HG03103 (cell line): ENCODE measurements around the gene PKP4.
"Not testable (repeated sequence)": the region's sequence is repeated elsewhere in the genome, so short reads cannot be mapped to it uniquely, and the experiment has no call there.

Experiments
- ATAC-seq: cut with Tn5 transposase; IDR thresholded peaks from one replicate; pipeline ENCODE4 v1.9.1; 2021; ENCODE audit warnings: low read depth; ENCODE audit not compliant: unreplicated experiment

Gene PKP4

DNA sequence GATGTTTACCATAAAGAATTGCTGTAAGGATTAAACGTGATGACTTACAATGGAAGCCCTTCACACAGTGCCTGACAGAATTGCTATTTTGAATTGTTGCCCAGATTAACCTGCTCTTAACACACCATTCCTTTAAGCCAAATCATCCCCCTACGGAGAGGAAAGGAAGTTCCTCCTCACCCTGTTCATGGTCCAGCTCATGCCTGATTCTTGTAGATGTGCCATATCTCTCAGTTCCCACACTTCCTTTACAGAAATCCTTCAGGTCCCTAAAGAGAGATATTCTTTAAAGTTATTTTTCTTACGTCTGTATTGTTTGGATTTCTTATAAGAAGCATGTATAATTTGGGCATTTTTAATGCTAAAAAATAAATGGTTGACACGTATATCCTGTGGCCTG is 210.8 kb downstream of the PKP4 start:
- ATAC-seq, result no peak

DNA sequence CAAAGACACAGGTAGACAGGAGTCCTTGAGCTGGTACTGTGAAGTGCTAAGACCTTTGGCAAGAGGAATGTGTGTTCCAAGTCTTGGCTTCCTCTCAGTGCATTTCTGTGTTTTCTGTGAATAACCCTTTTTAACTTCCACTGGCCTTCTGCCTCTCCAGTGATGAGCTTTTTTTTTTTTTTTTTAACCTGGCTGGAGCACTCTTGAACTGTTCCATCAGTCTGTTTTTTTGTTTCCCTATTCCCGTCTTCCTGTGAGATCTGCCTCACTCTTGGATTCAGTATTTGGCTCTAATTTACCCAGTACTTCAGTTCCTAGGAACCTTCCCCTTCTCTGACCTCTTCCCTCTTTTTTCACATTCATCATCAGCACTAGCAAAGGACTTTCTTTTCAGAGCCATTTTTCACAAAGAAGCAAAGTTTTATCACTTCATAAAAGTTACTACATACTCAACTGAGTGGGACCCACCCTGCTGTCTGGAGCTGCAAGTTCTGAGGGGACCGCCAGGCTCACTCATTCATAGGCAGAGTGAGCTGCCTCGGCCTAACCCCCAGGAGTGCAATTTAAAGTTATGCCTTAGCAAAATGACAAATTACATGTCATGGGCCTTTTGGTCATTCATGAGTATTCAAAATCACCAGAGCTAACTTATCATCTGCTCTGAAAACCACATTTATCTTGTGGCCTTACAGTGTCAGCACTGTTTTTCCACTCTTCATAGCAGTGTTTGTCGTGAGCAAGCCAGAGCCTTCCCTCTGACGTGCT is 211.4 kb downstream of the PKP4 start:
- no peak for ATAC-seq

DNA sequence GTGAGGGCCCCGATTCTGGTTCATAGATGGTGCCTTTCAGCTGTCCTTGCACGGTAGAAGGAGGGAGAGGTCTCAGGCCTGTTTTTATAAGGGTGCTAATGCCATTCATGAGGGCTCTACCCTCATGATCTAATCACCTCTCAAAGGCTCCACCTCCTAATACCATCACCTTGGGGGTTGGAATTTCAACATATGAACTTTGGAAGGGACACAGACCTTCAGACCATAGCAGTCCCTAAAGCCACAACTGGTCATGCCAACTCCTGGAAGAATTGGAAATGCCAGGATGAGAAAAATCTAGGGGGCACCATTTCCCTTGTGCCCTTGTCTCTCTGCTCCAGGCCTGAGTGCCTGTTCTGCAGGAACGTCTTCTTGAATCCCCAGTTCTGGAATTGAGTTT is 213.5 kb downstream of the PKP4 start:
- ATAC-seq, result no peak

DNA sequence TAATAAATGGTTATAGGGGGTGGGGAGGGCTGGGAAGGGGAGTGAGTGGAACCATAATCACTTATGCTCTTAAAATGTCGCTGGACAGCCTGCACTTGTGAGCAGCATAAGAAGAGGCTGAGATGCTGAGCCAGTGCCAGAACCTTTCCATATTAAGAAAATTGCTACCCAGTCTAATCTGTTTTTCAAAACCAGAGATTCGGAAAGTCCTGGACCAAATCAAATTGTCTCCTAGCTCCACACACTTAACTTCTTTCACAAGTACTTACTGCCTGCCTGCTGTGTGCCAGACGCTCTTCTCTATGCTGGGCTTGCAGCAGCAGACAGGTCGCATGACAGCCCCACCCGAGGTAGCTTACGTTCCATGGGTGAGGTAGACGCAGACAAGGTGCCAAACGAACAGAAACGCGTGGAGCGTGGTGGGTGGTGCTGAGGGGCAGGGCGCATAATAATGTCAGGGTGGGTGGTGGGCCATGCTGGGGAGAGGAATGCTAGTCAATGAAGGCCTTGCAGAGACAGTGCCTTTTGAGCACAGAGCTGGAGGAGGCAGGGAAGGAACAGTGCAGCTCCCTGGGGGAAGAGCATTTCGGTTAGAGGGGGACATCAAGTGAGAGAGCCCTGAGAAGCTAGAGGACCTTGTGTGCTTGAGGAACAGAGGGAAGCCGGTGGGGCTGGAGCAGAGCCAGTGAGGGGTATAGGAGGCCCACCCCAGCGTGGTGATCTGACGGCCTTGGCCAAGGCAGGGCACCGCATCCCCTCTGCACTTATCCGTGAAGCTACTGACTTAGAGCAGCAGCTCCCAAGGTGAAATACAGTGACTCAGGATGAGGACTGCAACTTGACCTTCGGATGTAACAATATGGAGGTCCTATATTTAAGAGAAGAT is 214.9 kb downstream of the PKP4 start:
- ATAC-seq, result no peak

DNA sequence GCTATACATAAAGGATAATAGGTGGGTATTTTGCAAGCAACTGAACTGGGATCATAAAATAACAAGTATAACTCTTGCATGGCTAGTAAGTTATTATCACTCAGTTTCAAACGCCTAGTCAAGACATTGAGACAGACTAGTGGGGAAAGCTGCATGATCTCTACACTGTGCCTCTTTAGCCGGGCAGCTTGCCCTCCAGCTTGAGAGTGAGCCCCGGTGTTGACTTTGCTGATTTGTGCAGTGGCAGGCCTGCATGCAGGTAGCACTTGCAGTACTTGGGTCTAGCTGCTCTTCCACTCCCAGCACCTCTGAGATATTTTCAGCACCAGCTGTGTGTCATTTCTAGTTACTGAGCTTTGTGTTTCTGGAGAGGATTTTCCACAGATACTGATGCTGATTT is 219.5 kb downstream of the PKP4 start:
- no peak for ATAC-seq

DNA sequence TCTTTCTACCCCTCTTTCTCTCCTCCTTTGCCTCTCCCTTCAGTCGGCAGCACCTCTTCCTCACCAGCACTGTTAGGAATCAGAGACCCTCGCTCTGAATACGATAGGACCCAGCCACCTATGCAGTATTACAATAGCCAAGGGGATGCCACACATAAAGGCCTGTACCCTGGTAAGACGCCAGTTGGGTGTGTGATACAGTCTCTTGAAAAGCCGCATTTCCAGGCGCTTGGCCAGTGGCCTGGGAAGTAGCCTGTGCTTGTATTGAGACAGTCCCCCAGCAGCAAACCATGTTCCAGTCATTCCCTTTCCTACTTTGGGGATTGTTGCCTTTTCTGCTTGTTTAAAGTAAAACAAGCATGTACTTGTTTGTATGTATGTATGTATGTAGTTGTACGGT is 219.9 kb downstream of the PKP4 start:
- no peak for ATAC-seq

DNA sequence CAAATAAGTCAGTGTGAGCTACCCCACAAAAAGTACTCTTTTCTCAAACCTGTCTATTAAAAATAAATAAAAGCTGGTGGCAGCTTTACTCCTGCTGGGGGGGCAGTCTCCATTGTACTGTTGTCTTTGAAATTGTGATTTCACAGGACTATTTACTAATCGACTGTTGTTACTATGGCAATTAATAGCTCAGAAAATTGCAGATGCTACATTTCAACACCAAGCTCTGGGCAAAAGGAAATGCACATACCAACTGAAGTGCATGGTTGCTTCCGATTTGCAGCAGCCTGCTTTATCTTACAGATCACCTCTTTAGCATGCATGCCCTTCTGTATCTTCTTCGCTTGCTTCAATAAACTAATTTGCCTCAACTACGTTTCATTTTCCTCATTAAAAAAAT is 220.8 kb downstream of the PKP4 start:
- no peak for ATAC-seq

DNA sequence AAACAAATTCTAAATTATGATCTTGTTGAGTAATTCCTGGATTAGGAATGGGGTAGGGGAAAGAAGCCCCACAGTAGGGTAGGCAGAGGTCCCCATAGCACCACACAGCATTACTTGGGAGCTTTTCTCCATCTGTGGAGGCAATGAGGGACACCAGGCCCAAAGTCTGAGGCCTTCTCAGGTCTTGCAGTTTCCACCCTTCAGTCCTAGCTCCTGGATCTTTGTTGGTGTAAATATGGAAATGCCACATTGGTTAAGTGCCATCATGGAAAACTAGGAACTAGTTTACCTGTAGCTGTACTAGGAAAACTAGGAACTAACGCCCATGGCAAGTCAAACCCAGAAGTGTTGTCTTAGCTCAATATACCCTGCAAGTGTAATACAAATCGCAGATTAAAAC is 225.1 kb downstream of the PKP4 start:
- no peak for ATAC-seq

DNA sequence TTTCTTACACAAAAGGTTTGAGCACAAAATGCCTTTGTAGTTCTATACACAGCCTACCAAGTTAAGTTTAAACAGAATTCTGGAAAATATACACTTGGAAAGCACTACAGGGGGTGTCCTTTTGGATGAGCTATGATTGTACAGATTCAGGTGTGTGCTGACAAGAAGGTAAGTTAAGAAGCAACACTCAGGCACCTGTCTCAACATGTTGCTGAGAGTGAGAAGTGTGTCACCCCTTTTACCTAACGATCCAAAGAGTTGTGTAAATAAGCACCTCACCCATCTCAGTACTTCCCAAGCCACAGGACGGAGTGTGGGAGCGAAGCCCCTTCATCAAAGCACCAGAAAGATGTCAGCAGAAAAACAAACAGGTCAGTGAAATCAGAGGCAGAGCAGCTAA is 228.9 kb downstream of the PKP4 start:
- no peak for ATAC-seq

DNA sequence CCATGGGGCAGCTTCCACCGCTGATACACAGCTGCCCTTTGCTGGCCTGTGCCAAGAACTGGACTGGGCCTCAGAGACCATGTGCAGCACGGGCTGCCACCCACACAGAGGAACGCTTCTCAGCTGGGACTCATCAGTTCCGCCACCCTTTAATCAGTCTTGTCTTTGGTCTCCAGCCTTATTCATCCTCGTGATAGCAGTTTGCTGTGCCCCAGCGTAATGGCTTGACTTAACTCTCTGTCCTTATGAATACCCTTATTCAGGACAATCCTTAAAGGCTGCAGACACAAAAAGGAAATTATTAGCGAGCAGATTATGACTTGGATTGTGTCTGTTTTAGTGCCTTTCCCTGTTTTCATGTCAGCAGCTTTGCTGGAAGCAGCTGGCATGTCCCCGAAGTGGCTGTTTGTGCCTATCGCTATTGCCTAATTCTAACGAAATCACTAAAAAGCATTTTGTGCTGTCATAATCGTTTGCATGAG is 229.5 kb downstream of the PKP4 start:
- ATAC-seq, result no peak

DNA sequence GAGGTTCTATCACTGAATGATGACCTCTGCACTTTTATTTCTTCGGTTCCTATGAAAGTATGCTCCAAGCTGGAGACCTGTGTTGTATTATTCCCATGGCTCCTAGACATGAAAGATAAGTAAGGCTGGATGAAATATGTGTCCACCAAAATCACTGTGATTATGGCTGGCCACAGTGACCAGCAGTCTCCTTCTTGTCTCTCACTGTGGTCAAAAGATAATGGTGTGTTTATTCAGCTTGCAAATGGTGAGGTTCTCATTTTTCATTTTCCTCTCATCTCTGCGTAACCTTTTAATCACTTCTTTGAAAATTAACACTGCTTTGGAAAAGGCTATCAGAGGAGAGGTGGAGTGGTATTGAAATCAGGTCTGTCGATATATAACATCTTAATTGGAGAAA is 230.6 kb downstream of the PKP4 start:
- no peak for ATAC-seq

DNA sequence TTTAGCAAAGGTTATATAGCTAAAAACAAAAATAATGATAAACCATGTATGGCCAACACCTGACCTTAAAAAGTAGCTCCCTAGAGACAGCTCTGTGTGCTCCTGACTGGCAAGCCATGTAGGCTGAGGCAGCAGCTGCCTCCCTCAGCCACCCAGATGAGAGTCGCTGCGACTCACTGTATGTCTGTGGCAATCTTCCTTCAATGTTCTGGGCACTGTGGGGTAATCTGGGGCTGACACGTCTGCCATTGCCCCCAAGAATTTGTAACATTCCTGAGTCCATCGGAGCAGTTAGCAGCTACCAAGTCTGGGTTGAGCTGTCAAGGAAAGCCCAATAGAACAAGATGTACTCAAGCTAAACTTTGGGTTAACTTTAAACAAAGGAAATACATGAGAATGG is 232.0 kb downstream of the PKP4 start:
- ATAC-seq, result no peak

DNA sequence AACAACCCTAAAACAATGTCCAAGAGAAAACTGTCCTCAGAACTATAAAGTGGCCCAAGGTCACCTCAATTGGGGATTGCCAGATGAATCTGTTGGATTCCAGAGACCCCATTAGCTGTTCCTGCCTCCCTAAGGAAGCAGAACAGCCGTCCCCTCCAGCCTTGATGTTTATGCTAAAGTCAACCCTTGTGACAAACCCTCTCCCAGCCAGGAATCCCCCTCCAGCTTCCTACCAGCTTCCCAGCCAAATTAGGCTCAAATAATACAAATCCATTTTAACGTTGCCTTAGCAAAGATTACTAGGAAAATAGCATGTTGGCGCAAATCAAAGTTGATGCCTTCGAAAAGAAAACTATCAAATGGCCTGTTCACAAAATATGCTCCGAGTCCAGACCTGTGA is 232.6 kb downstream of the PKP4 start:
- no peak for ATAC-seq

DNA sequence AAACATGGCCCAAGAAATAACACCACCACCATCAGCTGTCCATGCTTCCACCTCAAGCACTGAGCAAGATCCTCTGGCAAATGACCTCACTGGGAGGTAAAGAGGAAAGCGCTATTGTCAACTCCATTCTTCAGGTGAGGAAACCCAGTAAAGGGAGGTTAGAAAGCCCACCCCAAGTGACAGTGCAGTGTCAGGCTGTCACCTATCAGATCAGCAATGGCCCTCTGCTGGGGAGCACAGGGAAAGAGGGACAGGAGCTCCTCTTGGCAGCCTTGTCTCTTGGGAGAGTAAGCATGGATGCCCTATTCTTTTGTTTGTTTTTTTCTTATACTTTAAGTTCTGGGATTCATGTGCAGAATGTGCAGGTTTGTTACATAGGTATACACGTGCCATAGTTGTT is 234.1 kb downstream of the PKP4 start:
- no peak for ATAC-seq

DNA sequence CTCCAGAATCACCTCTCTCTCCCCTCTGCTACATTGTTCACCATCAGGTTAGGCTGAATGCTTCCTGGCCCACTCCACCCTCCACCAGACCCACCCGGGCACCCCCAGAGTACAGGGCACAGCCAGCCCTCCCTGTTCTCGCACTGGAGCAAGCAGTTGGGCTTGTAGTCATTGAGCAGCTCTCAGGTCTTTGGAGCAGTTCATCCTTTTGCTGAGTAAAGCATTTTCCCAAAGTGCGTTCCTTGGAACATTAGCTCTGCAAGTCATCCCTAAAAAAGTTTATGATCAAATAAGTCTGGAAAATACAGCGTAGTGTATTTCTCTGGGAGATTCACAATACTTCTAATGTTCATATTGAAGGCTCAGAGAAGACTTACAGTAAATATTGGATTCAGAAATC is 234.9 kb downstream of the PKP4 start:
- no peak for ATAC-seq

DNA sequence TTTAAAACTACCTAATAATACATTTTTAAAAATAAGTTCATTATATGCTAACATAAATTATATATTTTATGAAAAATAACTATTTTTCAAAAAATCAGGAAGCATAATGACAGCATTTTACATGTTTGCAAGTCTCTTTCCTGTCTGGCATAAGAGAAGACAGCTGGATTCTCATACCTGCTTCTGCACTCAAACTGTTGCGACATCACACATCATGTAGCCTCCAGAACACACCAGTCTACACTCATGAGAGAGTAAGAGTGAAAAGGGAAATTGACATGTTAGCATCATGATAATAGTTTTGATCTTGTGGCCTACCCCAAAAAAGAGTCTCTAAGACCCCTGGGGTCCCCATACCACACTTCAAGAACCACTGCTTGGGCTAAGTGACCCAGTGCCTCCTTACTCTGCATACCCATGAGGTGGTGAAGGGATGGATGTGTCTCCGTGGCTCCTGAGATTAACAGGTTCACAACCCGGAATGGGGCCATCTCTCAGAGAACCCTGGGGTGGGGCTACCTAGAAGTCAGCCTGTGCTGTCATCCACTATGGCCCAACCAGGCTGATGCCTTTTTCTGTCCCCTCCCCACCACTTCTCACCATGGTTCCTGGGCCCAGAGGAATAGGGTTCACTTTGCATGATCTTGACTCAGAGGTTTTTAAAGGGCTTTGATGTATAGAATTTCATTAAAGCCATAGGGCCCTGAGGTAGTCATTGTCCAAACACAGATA is 235.8 kb downstream of the PKP4 start:
- ATAC-seq, result no peak

DNA sequence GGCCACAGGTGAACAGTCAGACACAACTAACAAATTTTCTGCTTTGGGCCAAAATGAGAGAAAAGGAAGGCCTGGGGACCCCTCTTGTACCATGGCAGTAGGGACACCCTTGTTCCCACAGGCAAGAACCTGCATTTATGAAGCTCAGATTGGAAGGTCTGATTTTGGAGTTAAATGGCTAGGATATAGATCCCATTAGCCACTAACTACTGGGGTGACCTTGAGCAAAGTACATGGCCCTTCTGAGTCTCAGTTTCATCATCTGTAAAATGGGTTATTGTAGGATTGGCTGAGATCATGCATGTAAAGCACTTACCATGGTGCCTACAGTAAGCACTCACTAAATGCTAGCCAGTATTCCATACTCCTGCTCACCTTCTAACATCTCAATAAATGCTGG is 236.7 kb downstream of the PKP4 start:
- ATAC-seq, result no peak

DNA sequence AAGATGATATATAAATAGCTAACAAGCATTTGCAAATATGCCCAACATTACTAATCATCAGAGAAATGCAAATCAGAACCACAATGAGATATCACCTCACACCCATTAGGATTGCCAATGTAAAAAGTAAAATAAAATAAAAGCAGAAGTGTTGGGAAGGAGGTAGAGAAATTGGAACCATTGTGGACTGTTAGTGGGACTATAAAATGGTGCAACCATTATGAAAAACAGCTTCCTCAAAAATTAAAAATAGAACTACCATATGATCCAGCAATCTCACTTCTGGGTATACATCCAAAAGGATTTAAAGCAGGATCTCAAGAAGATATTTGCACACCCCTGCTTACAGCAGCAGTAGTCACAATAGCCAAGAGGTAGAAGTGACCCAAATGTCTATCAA is 238.6 kb downstream of the PKP4 start:
- ATAC-seq, result no peak

DNA sequence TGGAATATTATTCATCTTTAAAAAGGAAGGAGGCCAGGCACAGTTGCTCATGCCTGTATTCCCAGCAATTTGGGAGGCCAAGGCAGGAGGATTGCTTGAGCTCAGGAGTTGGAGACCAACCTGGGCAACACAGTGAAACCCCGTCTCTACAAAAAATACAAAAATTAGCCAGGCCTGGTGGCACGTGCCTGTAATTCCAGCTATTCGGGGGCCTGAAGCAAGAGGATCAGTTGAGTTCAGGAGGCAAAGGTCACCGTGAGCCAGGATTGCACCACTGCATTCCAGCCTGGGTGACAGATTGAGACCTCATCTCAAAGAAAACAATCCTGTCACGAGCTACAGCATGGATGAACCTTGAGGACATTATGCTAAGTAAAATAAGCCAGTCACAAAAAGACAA is 239.0 kb downstream of the PKP4 start:
- not testable (repeated sequence) for ATAC-seq

DNA sequence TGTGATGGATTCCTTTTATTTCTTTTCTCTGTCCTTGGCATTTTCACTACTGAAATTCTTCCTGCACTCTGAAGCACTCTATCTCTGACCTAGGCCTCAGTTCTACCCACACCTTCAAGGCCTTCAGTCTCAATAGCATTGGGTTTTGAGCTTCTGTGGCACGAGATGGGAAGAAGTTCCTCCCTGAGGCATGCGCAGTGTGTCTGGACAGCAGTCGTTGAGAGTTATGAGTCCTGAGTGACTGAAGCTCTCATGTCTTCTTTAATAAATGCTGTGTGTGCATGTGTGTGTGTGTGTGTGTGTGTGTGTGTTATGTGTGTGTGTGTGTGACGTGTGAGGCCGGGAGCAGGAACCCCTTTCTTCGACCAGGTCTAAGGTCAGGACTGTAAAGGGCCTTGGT is 242.6 kb downstream of the PKP4 start:
- ATAC-seq, result no peak

DNA sequence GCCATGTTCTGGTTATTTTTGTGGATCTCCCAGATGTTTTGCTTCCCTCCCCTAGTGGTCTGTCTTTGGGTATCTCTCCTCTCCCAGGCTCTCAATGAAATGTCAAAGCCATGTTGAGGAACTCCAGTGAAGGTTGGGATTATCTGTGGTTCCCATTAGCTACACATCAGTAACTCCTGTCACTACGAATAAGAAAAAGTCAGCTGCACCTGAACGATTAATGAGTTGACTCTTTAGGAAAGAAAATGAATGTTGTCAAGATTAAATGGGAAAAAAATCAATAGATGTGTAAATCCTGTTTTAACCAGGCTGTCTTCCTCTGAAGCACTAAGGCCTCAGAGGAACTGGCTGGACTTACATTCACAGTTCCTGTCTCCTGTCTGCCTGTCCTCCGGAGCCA is 244.3 kb downstream of the PKP4 start:
- no peak for ATAC-seq
